HG02884 (cell line): ENCODE measurements around the gene ZDHHC5.

Experiments
- ATAC-seq: cut with Tn5 transposase; IDR thresholded peaks from one replicate; pipeline ENCODE4 v1.9.1; 2021; ENCODE audit warnings: mild to moderate bottlenecking, moderate library complexity; ENCODE audit not compliant: unreplicated experiment

ZDHHC5 gene, protein sequence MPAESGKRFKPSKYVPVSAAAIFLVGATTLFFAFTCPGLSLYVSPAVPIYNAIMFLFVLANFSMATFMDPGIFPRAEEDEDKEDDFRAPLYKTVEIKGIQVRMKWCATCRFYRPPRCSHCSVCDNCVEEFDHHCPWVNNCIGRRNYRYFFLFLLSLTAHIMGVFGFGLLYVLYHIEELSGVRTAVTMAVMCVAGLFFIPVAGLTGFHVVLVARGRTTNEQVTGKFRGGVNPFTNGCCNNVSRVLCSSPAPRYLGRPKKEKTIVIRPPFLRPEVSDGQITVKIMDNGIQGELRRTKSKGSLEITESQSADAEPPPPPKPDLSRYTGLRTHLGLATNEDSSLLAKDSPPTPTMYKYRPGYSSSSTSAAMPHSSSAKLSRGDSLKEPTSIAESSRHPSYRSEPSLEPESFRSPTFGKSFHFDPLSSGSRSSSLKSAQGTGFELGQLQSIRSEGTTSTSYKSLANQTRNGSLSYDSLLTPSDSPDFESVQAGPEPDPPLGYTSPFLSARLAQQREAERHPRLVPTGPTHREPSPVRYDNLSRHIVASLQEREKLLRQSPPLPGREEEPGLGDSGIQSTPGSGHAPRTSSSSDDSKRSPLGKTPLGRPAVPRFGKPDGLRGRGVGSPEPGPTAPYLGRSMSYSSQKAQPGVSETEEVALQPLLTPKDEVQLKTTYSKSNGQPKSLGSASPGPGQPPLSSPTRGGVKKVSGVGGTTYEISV

GRCh38 chr11:57667736-57668433 lies at the start of gene ZDHHC5:
Gene ZDHHC5, plus strand, starts transcription at chr11:57668114. Its CDS starts 4,977 bp downstream, at chr11:57673091.
- ATAC-seq = peak; percentile 81

- ATAC-seq = no peak
Observed at GRCh38 chr11:57618438-57618837, 49.5 kb upstream of the ZDHHC5 start.

- ATAC-seq = no peak
Observed at GRCh38 chr11:57619331-57619730, 48.6 kb upstream of the ZDHHC5 start.

- no peak for ATAC-seq
Observed at GRCh38 chr11:57620467-57620866, 47.4 kb upstream of the ZDHHC5 start.

- ATAC-seq = no peak
Observed at GRCh38 chr11:57622263-57622662, 45.7 kb upstream of the ZDHHC5 start.

- ATAC-seq = no peak
Observed at GRCh38 chr11:57624864-57625263, 43.0 kb upstream of the ZDHHC5 start.

GRCh38 chr11:57626895-57627294 lies 41.0 kb upstream of the ZDHHC5 start:
- ATAC-seq = no peak

DNA sequence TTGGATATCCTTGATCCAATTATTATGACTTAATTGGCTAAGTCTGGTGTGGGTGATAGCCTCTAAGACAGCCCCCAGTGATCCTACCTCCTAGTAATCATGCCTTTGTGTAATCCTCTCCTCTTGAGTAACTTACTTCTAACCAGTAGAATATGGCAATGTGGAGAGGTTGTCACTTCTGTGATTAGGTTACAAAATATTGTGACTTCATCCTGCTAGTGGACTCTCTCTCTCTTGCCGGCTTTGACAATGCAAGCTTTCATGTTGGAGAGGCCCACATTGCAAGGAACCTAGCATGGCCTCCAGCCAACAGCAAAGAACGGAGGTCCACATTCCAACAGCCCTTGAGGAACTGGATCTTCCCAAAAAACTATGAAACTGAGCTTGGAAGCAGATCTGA lies 37.7 kb upstream of the ZDHHC5 start:
- no peak for ATAC-seq

- ATAC-seq = no peak
Observed at GRCh38 chr11:57632116-57632515, 35.8 kb upstream of the ZDHHC5 start.

GRCh38 chr11:57633394-57634070 lies 34.4 kb upstream of the ZDHHC5 start:
- no peak for ATAC-seq

DNA sequence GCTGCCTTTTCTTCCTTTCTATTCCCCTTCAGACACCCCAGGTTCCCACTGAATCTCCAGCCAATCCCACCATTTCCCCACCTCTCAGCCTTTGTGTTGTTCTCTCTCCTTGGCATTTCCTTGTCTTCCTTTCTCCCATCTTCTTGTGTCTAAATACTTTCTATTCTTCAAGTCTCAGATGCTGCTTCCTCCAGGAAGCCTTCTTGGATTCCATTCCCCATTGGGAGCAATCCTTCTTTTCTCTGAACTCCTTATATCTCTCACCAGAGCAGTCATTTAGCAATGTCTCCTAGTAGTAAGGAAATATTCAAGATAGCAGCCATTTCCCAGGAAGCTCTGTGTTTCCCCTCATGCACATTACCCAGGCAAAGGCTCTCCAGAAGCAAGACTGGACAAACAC lies 33.6 kb upstream of the ZDHHC5 start:
- ATAC-seq = no peak

DNA sequence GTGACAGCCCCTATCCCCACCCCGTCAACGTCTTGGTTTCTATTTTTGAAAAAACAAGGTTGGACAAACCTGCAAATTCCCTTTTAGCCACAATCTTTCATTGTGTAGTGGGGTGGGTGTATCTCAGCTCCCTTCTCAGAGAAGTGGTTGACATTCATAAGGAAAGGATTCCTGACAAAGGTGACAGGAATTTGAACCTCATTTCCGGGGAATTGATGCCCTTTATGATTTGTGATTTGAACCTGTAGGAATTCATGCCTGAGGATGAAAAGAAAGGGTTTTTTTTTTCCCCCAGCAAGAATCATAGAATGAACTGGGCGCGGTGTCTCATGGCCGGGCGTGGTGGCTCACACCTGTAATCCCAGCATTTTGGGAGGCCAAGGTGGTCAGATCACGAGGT lies 32.7 kb upstream of the ZDHHC5 start:
- no peak for ATAC-seq

- no peak for ATAC-seq
Observed at GRCh38 chr11:57637626-57638004, 30.3 kb upstream of the ZDHHC5 start.

DNA sequence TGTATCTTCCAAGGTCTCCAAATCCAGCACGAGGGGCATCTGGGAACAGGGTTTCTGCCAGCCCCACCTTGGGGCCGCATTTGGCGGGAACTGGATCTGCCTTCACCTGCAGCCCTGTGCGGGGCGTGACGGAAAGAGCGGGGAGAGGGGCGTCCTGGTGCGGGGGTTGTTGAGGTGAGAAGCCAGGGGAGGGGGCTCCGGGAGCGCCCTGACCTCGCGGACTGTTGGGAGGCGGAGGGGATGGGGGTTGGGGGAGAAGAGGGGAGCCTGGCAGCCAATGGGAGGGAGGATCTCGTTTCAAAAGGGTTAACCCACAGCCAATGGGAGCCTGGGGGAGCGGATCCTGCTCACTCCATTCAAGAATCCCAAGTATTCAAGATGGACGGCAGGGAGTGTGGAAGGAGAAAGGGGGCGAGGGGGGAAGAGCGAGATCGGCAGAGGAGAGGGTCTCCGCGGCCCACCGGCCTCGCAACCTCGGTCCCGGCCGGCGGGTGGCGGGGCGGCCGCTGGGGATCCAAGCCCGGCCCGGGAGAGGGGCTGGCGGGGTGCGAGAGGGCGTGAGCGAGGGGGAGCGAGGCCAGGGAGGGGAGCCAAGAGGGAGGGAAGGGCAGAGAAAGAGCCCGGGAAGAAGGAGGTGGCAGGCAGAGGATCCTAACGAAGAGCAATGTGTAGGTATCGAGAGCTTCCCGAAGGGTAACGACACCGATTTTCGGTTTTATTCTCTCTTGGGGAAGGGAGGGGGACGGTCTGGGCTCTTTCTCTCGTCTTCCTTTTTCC lies 29.7 kb upstream of the ZDHHC5 start:
- no peak for ATAC-seq

- no peak for ATAC-seq
Observed at GRCh38 chr11:57638811-57639320, 29.0 kb upstream of the ZDHHC5 start.

DNA sequence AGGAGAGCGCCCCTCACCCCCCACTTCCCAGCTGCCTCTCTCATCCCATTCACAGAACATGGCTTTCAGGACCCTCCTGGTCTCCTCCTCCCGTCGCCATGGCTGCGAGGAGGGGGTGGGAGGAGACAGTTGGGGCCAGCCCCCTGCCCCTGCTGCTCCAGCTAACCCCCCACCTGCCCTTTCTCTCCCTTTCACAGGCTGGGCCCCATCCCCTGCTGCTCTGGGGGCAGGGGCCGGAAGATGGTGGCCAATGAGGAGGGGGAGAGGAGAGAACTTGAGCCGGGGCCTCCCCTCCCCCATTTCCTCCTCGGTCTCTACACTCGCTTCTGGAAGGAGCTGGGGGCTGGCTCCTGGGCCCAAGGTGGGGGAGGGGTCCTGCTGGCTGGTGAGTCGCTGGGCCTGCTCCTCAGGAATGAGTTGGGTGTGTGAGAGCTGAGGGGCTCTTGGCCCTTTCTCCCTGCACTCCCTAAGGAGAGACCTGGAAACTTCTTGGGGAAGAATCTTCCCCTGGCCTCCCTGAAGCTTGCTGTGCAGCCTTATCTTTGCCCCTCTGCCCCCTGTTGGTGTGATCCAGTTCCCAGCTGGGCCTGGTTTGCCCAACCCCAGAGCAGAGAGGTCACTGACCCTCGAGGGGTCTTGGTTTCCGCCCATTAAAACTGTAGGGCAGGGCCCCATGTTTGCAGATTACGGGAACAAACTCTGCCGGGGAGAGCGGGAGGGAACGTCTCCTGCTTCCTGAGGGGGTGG lies 28.4 kb upstream of the ZDHHC5 start:
- no peak for ATAC-seq

GRCh38 chr11:57640068-57640800 lies 27.7 kb upstream of the ZDHHC5 start:
- no peak for ATAC-seq

- ATAC-seq = no peak
Observed at GRCh38 chr11:57641011-57641807, 26.7 kb upstream of the ZDHHC5 start.
